Hepatocyte (in vitro differentiated cells): ENCODE data around the gene CPED1.

ENCODE experiments used
- EZH2 ChIP-seq: fragments of 200-600 bp; sonication (generic); IDR thresholded peaks from 2 replicates; pipeline ENCODE4 v1.6.1; 2016; ENCODE audit warnings: antibody characterized with exemption, mild to moderate bottlenecking, borderline replicate concordance
- EZH2phosphoT487 ChIP-seq: fragments of 200-600 bp; sonication (generic); IDR thresholded peaks from one replicate; pipeline ENCODE4 v1.6.1; 2018; ENCODE audit warnings: antibody characterized with exemption, mild to moderate bottlenecking, low read depth, moderate library complexity; ENCODE audit not compliant: unreplicated experiment, severe bottlenecking
- TF ChIP-seq, protein P1 (sequence below): fragments of 200-600 bp; sonication (generic); IDR thresholded peaks from 2 replicates; pipeline ENCODE4 v1.5.1; 2016; ENCODE audit warnings: antibody characterized with exemption, mild to moderate bottlenecking; ENCODE audit not compliant: poor library complexity

- TF ChIP-seq, protein P1, sequence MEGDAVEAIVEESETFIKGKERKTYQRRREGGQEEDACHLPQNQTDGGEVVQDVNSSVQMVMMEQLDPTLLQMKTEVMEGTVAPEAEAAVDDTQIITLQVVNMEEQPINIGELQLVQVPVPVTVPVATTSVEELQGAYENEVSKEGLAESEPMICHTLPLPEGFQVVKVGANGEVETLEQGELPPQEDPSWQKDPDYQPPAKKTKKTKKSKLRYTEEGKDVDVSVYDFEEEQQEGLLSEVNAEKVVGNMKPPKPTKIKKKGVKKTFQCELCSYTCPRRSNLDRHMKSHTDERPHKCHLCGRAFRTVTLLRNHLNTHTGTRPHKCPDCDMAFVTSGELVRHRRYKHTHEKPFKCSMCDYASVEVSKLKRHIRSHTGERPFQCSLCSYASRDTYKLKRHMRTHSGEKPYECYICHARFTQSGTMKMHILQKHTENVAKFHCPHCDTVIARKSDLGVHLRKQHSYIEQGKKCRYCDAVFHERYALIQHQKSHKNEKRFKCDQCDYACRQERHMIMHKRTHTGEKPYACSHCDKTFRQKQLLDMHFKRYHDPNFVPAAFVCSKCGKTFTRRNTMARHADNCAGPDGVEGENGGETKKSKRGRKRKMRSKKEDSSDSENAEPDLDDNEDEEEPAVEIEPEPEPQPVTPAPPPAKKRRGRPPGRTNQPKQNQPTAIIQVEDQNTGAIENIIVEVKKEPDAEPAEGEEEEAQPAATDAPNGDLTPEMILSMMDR: no peak
- no peak for TF ChIP-seq EZH2
- TF ChIP-seq EZH2phosphoT487: no peak
These were observed 272.8 kb downstream of the CPED1 start for GRCh38 chr7:121261207-121261884.
